Adipose tissue (tissue), 3 donors: ENCODE measurements around the gene STT3B. TPM values are rescaled to one million over a fixed set of nuclear protein-coding genes. Genes with fewer than 3 reads are reported as not detected.

Experiments used
- H3K27ac ChIP-seq: one replicate; pipeline ENCODE4 v1.5.1; 2013; ENCODE audit warnings: low read depth, low read length
- WGBS, 3 donors: extraction: QIAGEN DNeasy Blood & Tissue Kit; methylation state at CpG; one replicate each; pipeline ENCODE4 v1.1.7; 2013; 5-methylcytosine and 5-hydroxymethylcytosine counted together
- polyA plus RNA-seq, 3 donors: library from polyadenylated mRNA; stranded (reverse); fragments of 200-250 nt; gene quantifications; one replicate each; pipeline ENCODE4 v1.2.3, GENCODE V29; 2013
- donor health status: healthy with polysubstance abuse.
- donor health status: Bipolar disorder and iron deficiency.
- donor health status: healthy.

The STT3B gene
- polyA plus RNA-seq, 3 donors = 26.1 to 33.9 (median 29.0) TPM

DNA sequence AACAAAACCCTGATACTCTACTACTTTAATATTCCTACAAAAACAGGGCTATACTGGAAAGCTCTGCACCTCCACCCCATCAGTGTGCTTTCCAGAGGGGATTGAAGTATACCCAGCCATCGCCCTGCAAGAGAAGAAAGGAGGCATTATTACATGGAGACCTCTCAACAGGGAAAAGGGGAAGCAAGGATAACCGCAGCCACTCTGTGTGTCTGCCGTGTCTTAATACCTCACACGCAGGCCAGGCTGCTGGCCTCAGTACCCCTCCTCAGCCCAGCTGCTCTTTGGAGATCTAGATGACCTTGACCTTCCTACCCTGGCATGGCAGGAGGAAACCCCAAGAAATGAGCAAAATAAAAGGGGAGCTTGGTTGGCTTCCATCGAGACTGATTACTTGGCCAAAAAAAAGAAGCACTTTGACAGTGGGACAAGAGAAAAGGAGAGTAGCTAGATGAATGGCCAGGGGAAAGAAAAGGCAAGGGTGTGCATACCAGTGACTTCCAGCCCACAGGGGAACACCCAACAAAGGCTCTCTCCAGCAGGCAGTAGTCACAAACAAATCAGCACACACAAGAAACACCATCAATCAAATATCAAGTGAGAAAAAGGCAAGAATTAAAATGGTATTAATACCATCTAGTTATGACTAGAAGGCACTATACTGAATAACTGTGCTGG lies 129.4 kb downstream of the STT3B start:
- whole genome bisulfite sequencing, 3 donors = 82 to 94% (median 85%) methylated on average over 5 of the region's 5 CpGs
- H3K27ac ChIP-seq = no peak overlapping the region

GRCh38 chr3:31664031-31664430 lies 131.3 kb downstream of the STT3B start:
- WGBS, 3 donors = 95 to 98% (median 96%) methylated on average over 17 of the region's 17 CpGs
- no peak overlapping the region for H3K27ac ChIP-seq

- 93 to 96% (median 96%) methylated on average over 1 of the region's 1 CpG for WGBS, 3 donors
- H3K27ac ChIP-seq = no peak overlapping the region
Observed at GRCh38 chr3:31667582-31667981, 134.9 kb downstream of the STT3B start.

- 80 to 95% (median 86%) methylated on average over 4 of the region's 4 CpGs for whole genome bisulfite sequencing, 3 donors
- H3K27ac ChIP-seq = no peak overlapping the region
Observed at GRCh38 chr3:31668242-31668641, 135.5 kb downstream of the STT3B start.

DNA sequence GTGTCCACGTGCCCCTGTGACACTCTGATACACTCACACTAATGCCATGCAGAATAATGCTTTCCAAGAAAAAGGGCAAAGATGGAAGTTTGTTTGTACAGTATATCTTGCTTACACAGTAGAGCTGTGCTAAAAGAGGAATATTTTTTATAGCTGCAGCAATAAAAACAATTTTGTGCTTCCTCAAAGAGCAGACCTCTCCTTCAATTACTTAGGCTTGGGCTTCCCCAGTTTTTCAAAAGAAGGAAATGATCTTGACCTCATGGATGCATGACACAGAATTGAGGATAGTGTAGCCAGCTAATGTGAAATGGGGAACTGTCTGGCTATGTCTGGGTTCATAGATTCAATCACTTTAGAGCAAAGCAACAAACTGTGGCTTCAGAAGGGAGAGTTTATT lies 137.4 kb downstream of the STT3B start:
- 43 to 81% (median 74%) methylated on average over 1 of the region's 1 CpG for WGBS, 3 donors
- no peak overlapping the region for H3K27ac ChIP-seq

- no peak overlapping the region for H3K27ac ChIP-seq
- WGBS, 3 donors = 84 to 91% (median 88%) methylated on average over 9 of the region's 9 CpGs
Observed at GRCh38 chr3:31670722-31671121, 138.0 kb downstream of the STT3B start.

- 92 to 100% (median 93%) methylated on average over 2 of the region's 2 CpGs for WGBS, 3 donors
- H3K27ac ChIP-seq = no peak overlapping the region
Observed at GRCh38 chr3:31671451-31671850, 138.7 kb downstream of the STT3B start.

DNA sequence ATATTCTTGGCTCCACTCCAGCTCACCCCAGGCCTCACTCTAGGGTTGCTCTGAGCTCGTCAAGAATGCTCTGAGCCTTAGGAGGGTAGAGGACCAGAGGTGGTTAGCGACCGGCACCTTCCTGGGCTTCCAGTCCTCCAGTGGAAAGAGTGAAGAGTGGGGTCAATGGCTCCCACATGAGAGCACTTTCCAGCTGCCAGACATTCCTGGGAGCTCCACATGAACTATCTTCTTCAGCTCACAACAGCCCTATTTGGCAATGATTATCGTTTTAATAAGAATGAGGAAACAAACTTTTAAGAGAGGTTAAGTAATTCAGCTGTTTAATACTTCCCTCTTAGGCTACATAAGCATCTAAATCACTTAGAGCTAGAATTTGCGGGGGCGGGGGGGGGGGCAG lies 139.3 kb downstream of the STT3B start:
- WGBS, 3 donors = 51 to 70% (median 54%) methylated on average over 6 of the region's 6 CpGs
- no peak overlapping the region for H3K27ac ChIP-seq

DNA sequence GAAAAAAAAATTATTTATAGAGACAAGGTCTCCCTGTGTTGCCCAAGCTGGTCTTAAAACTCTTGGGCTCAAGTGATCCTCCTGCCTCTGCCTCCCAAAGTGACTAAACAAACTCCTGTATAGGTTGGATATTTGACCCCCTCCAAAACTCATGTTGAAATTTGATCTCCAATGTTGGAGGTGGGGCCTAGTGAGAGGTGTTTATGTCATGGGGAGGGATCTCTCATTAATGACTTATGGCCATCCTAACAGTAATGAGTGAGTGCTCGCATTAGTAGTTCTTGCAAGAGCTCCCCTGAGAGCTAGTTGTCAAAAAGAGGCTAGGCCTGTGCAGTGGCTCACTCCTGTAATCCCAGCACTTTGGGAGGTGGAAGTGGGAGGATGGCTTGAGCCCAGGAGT lies 141.2 kb downstream of the STT3B start:
- 85 to 100% (median 87%) methylated on average over 1 of the region's 1 CpG for WGBS, 3 donors
- no peak overlapping the region for H3K27ac ChIP-seq

DNA sequence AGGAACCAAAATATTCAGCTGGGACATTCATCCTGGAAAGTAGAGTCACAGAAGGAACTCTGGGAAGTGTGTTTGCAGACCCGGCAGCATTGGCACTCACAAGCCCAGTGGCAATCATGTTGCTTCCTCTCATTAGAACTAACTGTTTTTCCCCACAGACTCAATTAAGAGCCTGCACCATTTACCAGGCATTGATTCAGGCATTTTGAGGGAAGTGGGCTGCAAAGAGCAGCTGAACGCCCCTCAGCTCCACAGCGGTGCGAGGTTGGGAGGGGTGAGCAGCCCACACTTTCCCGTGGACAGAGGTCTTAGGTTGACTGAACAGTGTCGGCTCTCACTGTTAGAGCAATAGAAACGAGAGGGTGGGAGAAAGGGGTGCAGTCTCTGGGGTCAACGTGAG lies 143.8 kb downstream of the STT3B start:
- WGBS, 3 donors = 87 to 90% (median 87%) methylated on average over 8 of the region's 8 CpGs
- no peak overlapping the region for H3K27ac ChIP-seq

GRCh38 chr3:31680072-31680870 lies 147.5 kb downstream of the STT3B start:
- WGBS, 3 donors = 71 to 82% (median 79%) methylated on average over 10 of the region's 10 CpGs
- no peak overlapping the region for H3K27ac ChIP-seq
